Bladder microvascular endothelial cell (primary cell): ENCODE data around the gene CPN2. TPM values are rescaled to one million over a fixed set of nuclear protein-coding genes. Genes with fewer than 3 reads are reported as not detected.

Experiments
- total RNA-seq: library from RNA; depleted of rRNA; stranded (reverse); fragments of >200 nt; gene quantifications from 2 replicates; pipeline ENCODE4 v1.2.3, GENCODE V29; 2014

Gene CPN2, protein sequence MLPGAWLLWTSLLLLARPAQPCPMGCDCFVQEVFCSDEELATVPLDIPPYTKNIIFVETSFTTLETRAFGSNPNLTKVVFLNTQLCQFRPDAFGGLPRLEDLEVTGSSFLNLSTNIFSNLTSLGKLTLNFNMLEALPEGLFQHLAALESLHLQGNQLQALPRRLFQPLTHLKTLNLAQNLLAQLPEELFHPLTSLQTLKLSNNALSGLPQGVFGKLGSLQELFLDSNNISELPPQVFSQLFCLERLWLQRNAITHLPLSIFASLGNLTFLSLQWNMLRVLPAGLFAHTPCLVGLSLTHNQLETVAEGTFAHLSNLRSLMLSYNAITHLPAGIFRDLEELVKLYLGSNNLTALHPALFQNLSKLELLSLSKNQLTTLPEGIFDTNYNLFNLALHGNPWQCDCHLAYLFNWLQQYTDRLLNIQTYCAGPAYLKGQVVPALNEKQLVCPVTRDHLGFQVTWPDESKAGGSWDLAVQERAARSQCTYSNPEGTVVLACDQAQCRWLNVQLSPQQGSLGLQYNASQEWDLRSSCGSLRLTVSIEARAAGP
- total RNA-seq: not detected in 2 replicates

DNA sequence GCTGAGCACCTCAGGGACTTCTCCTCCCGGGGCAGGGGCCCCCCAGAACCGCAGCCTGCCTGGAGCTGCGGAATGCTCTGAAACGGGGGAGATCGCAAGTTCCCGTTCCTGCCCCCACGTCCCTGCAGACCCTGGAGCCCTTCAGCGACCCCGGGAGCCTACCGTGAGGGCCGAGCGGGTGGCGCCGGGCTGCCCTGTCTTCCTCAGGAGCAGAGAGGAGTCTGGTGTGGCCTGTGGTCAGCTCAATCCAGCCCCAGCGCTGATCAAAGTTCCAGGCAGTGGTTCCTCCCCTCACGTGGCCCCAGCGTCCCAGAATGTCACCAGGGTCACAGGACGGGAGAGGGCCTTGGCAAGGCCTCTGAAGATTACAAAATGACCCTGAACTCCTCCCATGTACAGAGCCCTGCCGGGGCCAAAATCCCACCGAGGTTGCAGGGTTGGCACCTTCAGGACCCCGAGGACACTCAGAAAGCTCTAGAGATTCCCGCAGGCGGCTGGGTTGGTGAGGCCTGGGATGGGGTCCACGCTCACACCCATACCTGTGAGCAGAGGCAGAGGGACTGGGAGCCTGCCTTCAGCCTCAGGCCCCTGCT is at the start of gene CPN2:
CPN2 (minus strand) TSS at position 249 of the 593 bp plus-strand sequence. CDS start 8,626 bp downstream, outside the sequence.

DNA sequence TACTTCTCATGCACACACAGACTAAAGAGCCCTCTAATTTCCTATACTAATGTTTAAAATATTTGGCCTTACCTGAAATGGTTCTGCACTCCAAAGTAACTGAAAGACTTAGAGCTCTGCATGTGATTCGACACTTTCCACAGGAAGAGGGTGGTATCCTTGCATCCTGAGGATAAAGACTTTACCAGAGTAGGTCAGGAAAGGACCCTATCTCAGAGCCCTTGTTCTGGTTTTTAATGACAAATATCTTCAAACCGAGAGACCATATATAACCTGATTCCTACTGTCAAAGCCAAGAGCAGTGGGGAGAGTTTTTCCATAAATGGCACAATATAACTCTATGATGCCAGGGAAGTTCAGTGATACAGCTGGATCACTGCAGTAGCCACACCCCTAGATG is 48.0 kb upstream of the CPN2 start, which contains the start of gene GP5:
GP5 (minus strand) TSS at position 101 of the 400 bp plus-strand sequence. CDS start 984 bp downstream, outside the sequence.

DNA sequence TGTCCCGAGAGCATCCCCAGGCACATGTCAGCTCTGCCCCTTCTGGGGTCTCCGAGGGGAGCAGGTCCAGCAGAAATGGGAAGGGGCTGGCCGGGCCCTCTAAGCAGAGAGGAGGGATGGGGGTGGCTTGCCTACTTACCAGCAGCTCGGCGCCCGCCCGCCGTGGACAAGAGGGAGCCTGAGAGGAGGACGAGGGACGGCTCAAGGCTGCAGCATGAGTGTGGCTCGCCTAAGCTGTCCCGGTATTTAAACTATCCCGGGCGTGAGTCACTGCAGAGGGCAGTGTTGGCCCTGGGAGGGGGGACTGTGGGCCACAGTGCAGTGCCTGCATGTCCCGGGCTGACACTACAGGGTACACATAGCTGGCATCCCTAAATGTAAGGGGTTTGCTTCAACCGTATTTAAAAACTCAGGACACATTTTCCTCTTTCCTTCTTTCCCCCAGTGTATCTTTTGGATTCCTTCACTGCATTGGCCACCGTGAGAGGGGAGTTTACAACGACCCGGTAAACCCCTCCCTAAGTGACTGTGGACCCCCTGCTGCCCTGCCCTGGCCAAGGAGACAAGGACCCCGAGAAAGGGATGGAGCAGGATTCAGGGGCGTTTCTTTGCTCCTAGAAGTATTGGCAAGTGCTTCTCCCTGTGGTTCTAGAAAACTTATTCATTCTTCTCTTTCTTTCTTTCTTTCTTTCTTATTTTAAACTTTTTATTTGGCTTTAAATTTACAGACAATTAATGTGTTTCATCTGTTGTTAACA is 18.6 kb upstream of the CPN2 start, which contains the start of gene LRRC15:
LRRC15 (minus strand) TSS at position 222 of the 758 bp plus-strand sequence. CDS start 8,700 bp downstream, outside the sequence.

Other genes starting within 250 kb of the CPN2 start
- 27.6 and 34.2 TPM in 2 replicates for gene HES1, start 215.2 kb downstream of the CPN2 start, total RNA-seq
- gene LRRC15, start 18.4 kb upstream of the CPN2 start, total RNA-seq: 0.06 TPM in 1 of 2 replicates, not detected in the other
- gene GP5, start 47.9 kb upstream of the CPN2 start, total RNA-seq: 0.06 TPM in 1 of 2 replicates, not detected in the other
- 39.0 and 155 TPM in 2 replicates for gene ATP13A3, start 135.7 kb upstream of the CPN2 start, total RNA-seq